Mucosa of rectum (tissue), 2 donors: ENCODE data around the gene MRFAP1L1.

Experiments
- H3K27ac ChIP-seq, 2 donors: one replicate each; pipeline ENCODE4 v1.7.0; 2013; ENCODE audit warnings: inconsistent platforms in 2 of 2, low read depth in 2 of 2, low read length in 2 of 2
- H3K27me3 ChIP-seq, 2 donors: one replicate each; pipeline ENCODE4 v1.7.0; 2013; ENCODE audit warnings: low read length in 2 of 2; ENCODE audit not compliant: control insufficient read depth in 2 of 2, insufficient read depth in 2 of 2
- H3K36me3 ChIP-seq, 2 donors: one replicate each; pipeline ENCODE4 v1.7.0; 2013; ENCODE audit warnings: low read length in 2 of 2; ENCODE audit not compliant: control insufficient read depth in 2 of 2, insufficient read depth in 2 of 2
- H3K4me1 ChIP-seq, 2 donors: one replicate each; pipeline ENCODE4 v1.7.0; 2013; ENCODE audit warnings: low read length in 2 of 2, mild to moderate bottlenecking in 1 of 2; ENCODE audit not compliant: control insufficient read depth in 2 of 2, insufficient read depth in 2 of 2
- H3K4me3 ChIP-seq, 2 donors: one replicate each; pipeline ENCODE4 v1.7.0; 2013; ENCODE audit warnings: low read length in 2 of 2
- H3K9ac ChIP-seq, 2 donors: one replicate each; pipeline ENCODE4 v1.7.0; 2013; ENCODE audit warnings: low read length in 2 of 2, low read depth in 1 of 2, mild to moderate bottlenecking in 1 of 2
- H3K9me3 ChIP-seq, 2 donors: one replicate each; pipeline ENCODE4 v1.7.0; 2013; ENCODE audit warnings: low read length in 2 of 2; ENCODE audit not compliant: control insufficient read depth in 2 of 2
- donor health status: healthy.
- donor health status: Normal muscosa, but diverticular disease.

The MRFAP1L1 gene

DNA sequence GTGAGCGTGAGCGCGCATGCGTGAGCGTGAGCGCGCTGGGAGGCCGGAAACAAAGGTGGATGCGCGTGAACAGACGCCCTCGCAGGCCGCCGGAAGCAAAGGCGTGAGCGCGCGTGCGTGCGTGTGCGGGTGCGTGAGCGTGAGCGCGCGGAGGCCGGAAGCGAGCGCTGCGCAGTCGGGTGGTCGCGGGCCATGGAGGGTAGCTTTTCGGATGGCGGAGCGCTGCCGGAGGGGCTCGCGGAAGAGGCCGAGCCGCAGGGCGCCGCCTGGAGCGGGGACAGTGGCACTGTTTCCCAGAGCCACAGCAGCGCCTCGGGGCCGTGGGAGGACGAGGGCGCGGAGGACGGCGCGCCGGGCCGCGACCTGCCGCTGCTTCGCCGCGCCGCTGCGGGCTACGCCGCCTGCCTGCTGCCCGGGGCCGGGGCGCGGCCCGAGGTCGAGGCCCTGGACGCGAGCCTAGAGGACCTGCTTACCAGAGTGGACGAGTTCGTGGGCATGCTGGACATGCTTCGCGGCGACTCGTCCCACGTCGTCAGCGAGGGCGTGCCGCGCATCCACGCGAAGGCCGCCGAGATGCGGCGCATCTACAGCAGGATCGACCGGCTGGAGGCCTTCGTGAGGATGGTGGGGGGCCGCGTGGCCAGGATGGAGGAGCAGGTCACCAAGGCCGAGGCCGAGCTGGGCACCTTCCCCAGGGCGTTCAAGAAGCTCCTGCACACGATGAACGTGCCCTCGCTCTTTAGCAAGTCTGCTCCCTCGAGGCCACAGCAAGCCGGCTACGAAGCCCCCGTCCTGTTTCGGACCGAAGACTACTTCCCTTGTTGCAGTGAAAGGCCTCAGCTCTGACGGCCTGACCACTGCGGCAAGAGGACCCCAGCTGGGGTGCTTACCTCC lies 6.6 kb upstream of the MRFAP1L1 start, which contains the start of gene BLOC1S4:
Gene BLOC1S4 (plus strand): TSS at position 157 of the 894 bp plus-strand sequence. CDS start 36 bp downstream, at position 193.
- H3K9ac ChIP-seq: peak within 1 kb of the TSS; percentile 89 to 91
- peak within 1 kb of the TSS; percentile 82 to 92 for H3K27ac ChIP-seq
- H3K9me3 ChIP-seq: no peaks in the 10 kb centered on the region
- H3K27me3 ChIP-seq: no peaks in the 10 kb centered on the region
- H3K4me3 ChIP-seq: peak within 1 kb of the TSS; percentile 79 to 92
- H3K4me1 ChIP-seq: peaks cover 11 to 13% of the 10 kb centered on the region in 2 donors
- no peaks in the 10 kb centered on the region for H3K36me3 ChIP-seq

GRCh38 chr4:6715704-6716017 lies 6.0 kb upstream of the MRFAP1L1 start:
- Histone ChIP-seq H3K4me1 (peaks cover 11 to 13% of the 10 kb centered on the region in 2 donors), H3K36me3 (no peaks in the 10 kb centered on the region), H3K4me3 (peak overlapping the region; percentile 79 to 92), H3K27ac (peak overlapping the region; percentile 82 to 92), H3K27me3 (no peaks in the 10 kb centered on the region), H3K9ac (peak overlapping the region; percentile 89 to 91), H3K9me3 (no peaks in the 10 kb centered on the region)

DNA sequence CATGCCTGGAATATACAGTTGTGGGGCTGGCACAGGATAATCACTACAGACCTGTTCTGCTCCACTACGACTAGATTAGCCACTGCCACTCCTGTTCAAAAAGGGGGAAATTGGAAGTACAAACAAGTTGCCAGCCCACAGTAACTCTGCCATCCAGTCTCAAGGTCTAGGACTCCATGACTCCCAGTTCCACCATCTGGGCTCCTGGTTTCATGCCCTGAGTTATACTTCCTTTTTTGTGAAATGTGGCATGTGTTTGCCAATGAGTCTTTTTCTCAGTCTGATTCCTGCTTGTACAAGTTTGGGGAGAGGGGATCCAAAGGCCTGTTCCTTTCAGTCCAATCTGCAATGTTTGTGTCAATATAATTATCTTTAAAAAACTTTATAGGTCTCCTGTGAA lies 5.3 kb upstream of the MRFAP1L1 start:
- H3K9ac ChIP-seq: no peak overlapping the region
- no peak overlapping the region for H3K4me3 ChIP-seq
- H3K27me3 ChIP-seq: no peaks in the 10 kb centered on the region
- H3K4me1 ChIP-seq: peaks cover 13 to 16% of the 10 kb centered on the region in 2 donors
- no peaks in the 10 kb centered on the region for H3K36me3 ChIP-seq
- H3K9me3 ChIP-seq: no peaks in the 10 kb centered on the region
- H3K27ac ChIP-seq: no peak overlapping the region

DNA sequence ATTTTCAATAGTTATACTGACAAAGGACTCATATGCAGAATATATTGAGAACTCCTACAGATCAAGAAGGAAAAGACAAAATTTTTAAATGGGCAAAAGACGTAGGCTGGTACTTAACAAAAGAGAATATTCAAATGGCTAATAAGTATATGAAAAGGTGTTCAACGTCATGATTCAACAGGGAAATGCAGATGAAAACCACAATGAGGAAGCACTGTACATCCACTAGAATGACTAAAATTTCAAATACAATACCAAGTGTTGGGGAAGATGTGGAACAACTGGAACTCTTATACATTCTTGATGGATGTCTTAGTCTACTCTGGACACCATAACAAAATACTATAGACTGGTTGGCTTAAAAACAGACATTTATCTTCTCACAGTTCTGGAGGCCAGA lies 1.3 kb upstream of the MRFAP1L1 start:
- Histone ChIP-seq H3K9ac (no peak overlapping the region), H3K4me1 (peaks cover 21 to 25% of the 10 kb centered on the region in 2 donors), H3K27me3 (no peaks in the 10 kb centered on the region), H3K36me3 (peaks cover 0 to 7% of the 10 kb centered on the region in 2 donors), H3K9me3 (no peaks in the 10 kb centered on the region), H3K4me3 (no peak overlapping the region), H3K27ac (no peak overlapping the region)

DNA sequence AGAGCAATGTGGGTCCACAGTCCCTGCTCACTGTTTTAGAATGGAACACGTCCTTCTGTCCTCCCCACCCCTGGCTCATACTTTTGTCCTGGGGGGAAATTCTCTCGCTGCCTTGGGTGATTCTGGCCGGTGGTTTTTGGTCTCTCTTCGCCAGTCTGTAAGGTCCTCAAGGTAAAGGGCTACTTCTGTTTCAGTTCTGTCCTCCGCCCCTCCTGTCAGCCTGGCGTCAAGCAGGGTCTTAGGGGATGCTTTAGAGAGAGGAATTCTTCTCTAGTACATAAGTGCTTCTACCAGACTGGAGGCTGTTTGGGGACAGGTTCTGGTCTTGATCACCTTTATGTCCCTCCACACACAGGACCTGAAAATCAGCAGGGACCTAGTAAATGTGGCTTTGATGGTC lies 617 bp upstream of the MRFAP1L1 start:
- H3K4me1 ChIP-seq: peaks cover 21 to 25% of the 10 kb centered on the region in 2 donors
- H3K27me3 ChIP-seq: no peaks in the 10 kb centered on the region
- H3K9me3 ChIP-seq: no peaks in the 10 kb centered on the region
- peaks cover 0 to 7% of the 10 kb centered on the region in 2 donors for H3K36me3 ChIP-seq
- H3K4me3 ChIP-seq: peak overlapping the region; percentile 84 to 97
- peak overlapping the region; percentile 82 to 83 for H3K9ac ChIP-seq
- H3K27ac ChIP-seq: peak overlapping the region; percentile 41 to 92

DNA sequence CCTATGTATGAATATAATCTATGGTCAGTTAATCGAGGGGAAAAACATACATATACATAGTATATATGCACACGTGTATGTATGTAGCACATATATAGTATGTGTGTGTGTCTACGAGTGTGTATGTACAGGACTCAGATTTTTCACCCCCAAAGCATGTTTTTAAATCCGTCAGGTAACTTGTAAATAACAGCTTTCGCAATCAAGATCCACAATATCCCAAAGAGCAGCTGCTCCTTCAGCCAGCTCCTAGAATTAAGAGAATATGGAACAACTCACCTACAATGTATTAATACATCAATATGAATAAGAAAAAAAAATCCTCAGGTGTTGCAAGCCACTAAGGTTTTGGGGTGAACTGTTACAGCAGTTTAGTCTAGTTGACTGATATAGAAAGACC lies 3.5 kb downstream of the MRFAP1L1 start:
- H3K4me1 ChIP-seq: peaks cover 21 to 25% of the 10 kb centered on the region in 2 donors
- peaks cover 7 to 16% of the 10 kb centered on the region in 2 donors for H3K36me3 ChIP-seq
- H3K9ac ChIP-seq: no peak overlapping the region
- no peak overlapping the region for H3K27ac ChIP-seq
- no peak overlapping the region for H3K4me3 ChIP-seq
- H3K27me3 ChIP-seq: no peaks in the 10 kb centered on the region
- H3K9me3 ChIP-seq: no peaks in the 10 kb centered on the region

DNA sequence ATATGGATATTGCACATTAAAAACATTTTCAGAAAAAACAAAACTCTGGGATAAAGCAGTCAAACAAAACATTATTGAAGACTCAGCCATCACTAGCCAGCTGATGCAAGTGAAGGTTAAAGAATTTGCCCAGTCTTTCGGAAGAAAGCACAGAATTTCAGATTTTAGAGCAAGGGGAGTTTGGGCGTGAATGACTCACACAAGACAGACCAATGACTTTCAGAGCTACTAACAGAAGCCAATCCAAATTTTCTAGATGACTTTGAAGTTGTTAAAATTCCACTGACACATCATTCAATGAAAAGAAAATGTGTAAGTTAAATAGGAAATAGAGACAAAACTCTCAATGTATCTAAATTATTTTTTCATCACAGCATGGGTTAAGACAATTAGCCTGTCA lies 4.0 kb downstream of the MRFAP1L1 start:
- H3K4me3 ChIP-seq: no peak overlapping the region
- H3K9ac ChIP-seq: no peak overlapping the region
- H3K9me3 ChIP-seq: no peaks in the 10 kb centered on the region
- no peak overlapping the region for H3K27ac ChIP-seq
- H3K4me1 ChIP-seq: peaks cover 21 to 25% of the 10 kb centered on the region in 2 donors
- H3K27me3 ChIP-seq: no peaks in the 10 kb centered on the region
- H3K36me3 ChIP-seq: peaks cover 7 to 16% of the 10 kb centered on the region in 2 donors

DNA sequence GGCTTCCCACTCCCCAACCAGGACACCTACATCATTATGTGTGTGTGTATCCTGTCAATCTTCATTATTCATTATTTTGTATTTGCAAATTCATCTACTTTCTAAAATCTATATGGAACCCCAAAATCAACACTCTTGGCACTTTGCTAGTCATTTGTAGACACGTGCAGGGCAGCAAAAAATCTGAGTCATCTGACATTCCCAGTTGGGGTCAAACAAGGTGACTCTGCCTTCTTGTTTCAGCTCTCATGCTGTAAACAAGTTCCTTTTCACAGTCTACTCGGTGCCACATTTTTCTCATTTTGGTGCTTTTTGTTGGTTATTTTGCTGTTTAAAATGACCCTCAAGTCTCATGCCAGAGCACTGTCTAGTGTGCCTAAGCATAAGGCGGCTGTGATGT lies 5.9 kb downstream of the MRFAP1L1 start:
- H3K4me3 ChIP-seq: no peak overlapping the region
- H3K36me3 ChIP-seq: peaks cover 7 to 20% of the 10 kb centered on the region in 2 donors
- H3K9me3 ChIP-seq: no peaks in the 10 kb centered on the region

DNA sequence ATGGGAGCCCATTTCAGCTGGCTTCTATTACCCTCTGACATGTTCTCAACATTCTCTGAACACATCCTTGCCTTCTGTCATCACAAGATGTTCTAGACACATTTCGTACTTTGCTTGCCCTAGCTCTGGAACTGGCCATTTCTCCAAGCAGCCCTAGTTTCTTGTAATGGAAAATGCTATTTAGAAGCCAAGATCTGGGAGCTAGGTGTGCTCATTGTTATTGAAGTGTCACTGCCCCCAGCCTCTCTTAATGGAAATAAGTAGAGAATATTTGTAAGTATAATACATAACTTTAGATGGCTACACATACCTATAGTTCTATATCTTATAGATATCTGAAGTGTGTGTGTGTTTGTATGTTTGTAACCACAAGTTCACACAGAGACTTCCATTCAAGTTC lies 6.9 kb downstream of the MRFAP1L1 start:
- H3K9ac ChIP-seq: no peak overlapping the region
- H3K9me3 ChIP-seq: no peaks in the 10 kb centered on the region
- H3K4me3 ChIP-seq: no peak overlapping the region
- peaks cover 5 to 6% of the 10 kb centered on the region in 2 donors for H3K4me1 ChIP-seq
- H3K27ac ChIP-seq: no peak overlapping the region
- H3K27me3 ChIP-seq: no peaks in the 10 kb centered on the region
- peaks cover 7 to 20% of the 10 kb centered on the region in 2 donors for H3K36me3 ChIP-seq

More for the DNA sequence above, 5.9 kb downstream of the MRFAP1L1 start:
- H3K9ac ChIP-seq: no peak overlapping the region
- no peaks in the 10 kb centered on the region for H3K27me3 ChIP-seq
- peaks cover 15 to 16% of the 10 kb centered on the region in 2 donors for H3K4me1 ChIP-seq
- no peak overlapping the region for H3K27ac ChIP-seq

GRCh38 chr4:6701371-6701770 lies 8.3 kb downstream of the MRFAP1L1 start:
- peaks cover 7 to 13% of the 10 kb centered on the region in 2 donors for H3K36me3 ChIP-seq
- H3K9me3 ChIP-seq: no peaks in the 10 kb centered on the region
- H3K27ac ChIP-seq: no peak overlapping the region
- no peak overlapping the region for H3K4me3 ChIP-seq
- H3K9ac ChIP-seq: no peak overlapping the region
- H3K4me1 ChIP-seq: peaks cover 0 to 2% of the 10 kb centered on the region in 2 donors
- H3K27me3 ChIP-seq: no peaks in the 10 kb centered on the region
